K562 (cell line): ENCODE measurements around the gene CFAP54. TPM values are rescaled to one million over a fixed set of nuclear protein-coding genes. Genes with fewer than 3 reads are reported as not detected.

Experiments
- CBFA2T2 ChIP-seq: fragments of 450-650 bp; conservative IDR thresholded peaks from 2 replicates; pipeline ENCODE4 v1.6.1; 2017; ENCODE audit warnings: mild to moderate bottlenecking
- CBFA2T3 ChIP-seq: fragments of 450-650 bp; IDR thresholded peaks from 2 replicates; pipeline ENCODE4 v1.6.1; 2017
- HEY1 ChIP-seq: fragments of 250-450 bp; sonication (Bioruptor Pico); IDR thresholded peaks from 2 replicates; pipeline ENCODE4 v1.5.0; 2020; ENCODE audit warnings: mild to moderate bottlenecking, moderate library complexity, borderline replicate concordance
- HOXB6 ChIP-seq: fragments of 250-450 bp; sonication (Bioruptor Pico); IDR thresholded peaks from 2 replicates; pipeline ENCODE4 v1.5.1; 2022; ENCODE audit warnings: mild to moderate bottlenecking, borderline replicate concordance
- LEF1 ChIP-seq: fragments of 450-650 bp; IDR thresholded peaks from 2 replicates; pipeline ENCODE4 v1.6.1; 2016; ENCODE audit warnings: mild to moderate bottlenecking
- MYBL2 ChIP-seq, 2 experiments: fragments of 450-650 bp in 1 of 2; sonication (generic) in 1 of 2; formaldehyde crosslinking in 1 of 2; IDR thresholded peaks; 2 replicates each; pipeline versions ENCODE4 v1.6.1 to v1.8.1; 2017 to 2022; ENCODE audit warnings: borderline replicate concordance in 1 of 2, inconsistent platforms in 1 of 2, low read depth in 1 of 2, mild to moderate bottlenecking in 1 of 2, missing genetic modification reagents in 1 of 2, moderate library complexity in 1 of 2
- NCOR1 ChIP-seq: fragments of 450-650 bp; IDR thresholded peaks from 2 replicates; pipeline ENCODE4 v1.6.1; 2016; ENCODE audit warnings: mild to moderate bottlenecking, moderate library complexity
- NEUROD1 ChIP-seq: fragments of 150-350 bp; IDR thresholded peaks from 2 replicates; pipeline ENCODE4 v1.6.1; 2014; ENCODE audit warnings: borderline replicate concordance, low read length, low read depth; ENCODE audit not compliant: partially characterized antibody
- NR0B1 ChIP-seq: fragments of 450-650 bp; IDR thresholded peaks from one replicate; pipeline ENCODE4 v1.6.1; 2018; ENCODE audit warnings: mild to moderate bottlenecking, moderate library complexity; ENCODE audit not compliant: partially characterized antibody
- PHF8 ChIP-seq: fragments of 200-600 bp; sonication (generic); IDR thresholded peaks from 2 replicates; pipeline ENCODE4 v1.6.1; 2012; ENCODE audit warnings: mixed run types, mild to moderate bottlenecking, inconsistent platforms, low read length, moderate library complexity, borderline replicate concordance
- TAL1 ChIP-seq: fragments of 450-650 bp; IDR thresholded peaks from 2 replicates; pipeline ENCODE4 v1.6.1; 2016; ENCODE audit warnings: mild to moderate bottlenecking
- ZBTB17 ChIP-seq: fragments of 450-650 bp; formaldehyde crosslinking; IDR thresholded peaks from 2 replicates; pipeline ENCODE4 v1.4.0; 2020; ENCODE audit warnings: mild to moderate bottlenecking
- ZBTB5 ChIP-seq: fragments of 450-650 bp; IDR thresholded peaks from 2 replicates; pipeline ENCODE4 v1.6.1; 2017; ENCODE audit warnings: antibody characterized with exemption
- ZNF212 ChIP-seq: fragments of 450-650 bp; formaldehyde crosslinking; IDR thresholded peaks from 2 replicates; pipeline ENCODE4 v1.4.0; 2020; ENCODE audit warnings: mild to moderate bottlenecking
- polyA plus RNA-seq, 8 experiments: library from polyadenylated mRNA; depleted of rRNA in 4 of 8; stranded (reverse) in 5 of 8; unstranded in 3 of 8; fragments of >200 nt; fragmentation: Nextera tagmentation in 2 of 8; fragmentation: Illumina TruSeq in 1 of 8; extraction: Ambion mirVana in 2 of 8; extraction: Trizol in 1 of 8; gene quantifications; 2 replicates each; pipeline versions ENCODE4 v1.2.1 to v1.2.3, GENCODE V29; 2011 to 2014; ENCODE audit warnings: inconsistent platforms in 1 of 8, missing spikeins in 1 of 8
- total RNA-seq, 7 experiments: library from RNA; depleted of rRNA in 6 of 7; stranded (reverse); fragments of >200 nt in 6 of 7; fragmentation: Illumina TruSeq in 2 of 7; extraction: Trizol in 2 of 7; gene quantifications; 2 replicates each; pipeline versions ENCODE4 v1.2.1 to v1.2.3, GENCODE V29; 2011 to 2021; ENCODE audit warnings: low replicate concordance in 1 of 7
- TF ChIP-seq, protein P1 (sequence below): sonication (generic); formaldehyde crosslinking; IDR thresholded peaks from 2 replicates; pipeline ENCODE4 v1.8.0; 2022; ENCODE audit warnings: mild to moderate bottlenecking, low read depth, missing genetic modification reagents

Gene CFAP54
- total and polyA plus RNA-seq, 9 of the 15 experiments (the other 6 are each of a cell fraction or from before 2014, with no cell fraction given): 0.03 to 0.23 (median 0.10) TPM; not detected in 3

GRCh38 chr12:96501908-96502307, 12.5 kb downstream of the CFAP54 start (continued):
- TF ChIP-seq, protein P1, sequence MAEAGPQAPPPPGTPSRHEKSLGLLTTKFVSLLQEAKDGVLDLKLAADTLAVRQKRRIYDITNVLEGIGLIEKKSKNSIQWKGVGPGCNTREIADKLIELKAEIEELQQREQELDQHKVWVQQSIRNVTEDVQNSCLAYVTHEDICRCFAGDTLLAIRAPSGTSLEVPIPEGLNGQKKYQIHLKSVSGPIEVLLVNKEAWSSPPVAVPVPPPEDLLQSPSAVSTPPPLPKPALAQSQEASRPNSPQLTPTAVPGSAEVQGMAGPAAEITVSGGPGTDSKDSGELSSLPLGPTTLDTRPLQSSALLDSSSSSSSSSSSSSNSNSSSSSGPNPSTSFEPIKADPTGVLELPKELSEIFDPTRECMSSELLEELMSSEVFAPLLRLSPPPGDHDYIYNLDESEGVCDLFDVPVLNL (CRISPR knock-in tag): no peak
- TF ChIP-seq NCOR1: peak; percentile 57; the same call in 1 of the 2 replicates
- TF ChIP-seq CBFA2T2: 0 out of 2 replicates have a peak, but pooled peaks have one; percentile 28
- no peak for TF ChIP-seq MYBL2 (IDR thresholded peaks at IDR 0.05; ENCODE audit: low read depth)
- TF ChIP-seq MYBL2 (CRISPR knock-in tag; IDR thresholded peaks at IDR 0.05; ENCODE audit: borderline replicate concordance): no peak
- TF ChIP-seq NEUROD1: no peak
- TF ChIP-seq LEF1: no peak
- TF ChIP-seq CBFA2T3: peak; percentile 66
- no peak for TF ChIP-seq ZNF212
- no peak for TF ChIP-seq ZBTB5
- TF ChIP-seq NR0B1: no peak
- TF ChIP-seq HOXB6 (CRISPR knock-in tag): no peak
- TF ChIP-seq HEY1 (CRISPR knock-in tag): no peak
- TF ChIP-seq ZBTB17 (CRISPR knock-in tag): no peak
- peak; percentile 53; the same call in 1 of the 2 replicates for TF ChIP-seq TAL1
- TF ChIP-seq PHF8: no peak
- TF ChIP-seq, all 486 proteins: peak for 8
